Panc1 (cell line): ENCODE results near the gene TPSG1.

Experiments
- CTCF ChIP-seq: fragments of 450-650 bp; IDR thresholded peaks from 2 replicates; pipeline ENCODE4 v1.5.1; 2017; ENCODE audit warnings: mild to moderate bottlenecking
- SIN3A ChIP-seq: IDR thresholded peaks from 2 replicates; pipeline ENCODE4 v1.6.1; 2012; ENCODE audit warnings: low read depth, mild to moderate bottlenecking, low read length, moderate library complexity, borderline replicate concordance; ENCODE audit not compliant: insufficient read depth

- TF ChIP-seq CTCF = no peak
- no peak for TF ChIP-seq SIN3A
These were observed 33.1 kb upstream of the TPSG1 start for GRCh38 chr16:1258225-1258600.
